ENCODE data around the gene ARHGAP23.

DNA sequence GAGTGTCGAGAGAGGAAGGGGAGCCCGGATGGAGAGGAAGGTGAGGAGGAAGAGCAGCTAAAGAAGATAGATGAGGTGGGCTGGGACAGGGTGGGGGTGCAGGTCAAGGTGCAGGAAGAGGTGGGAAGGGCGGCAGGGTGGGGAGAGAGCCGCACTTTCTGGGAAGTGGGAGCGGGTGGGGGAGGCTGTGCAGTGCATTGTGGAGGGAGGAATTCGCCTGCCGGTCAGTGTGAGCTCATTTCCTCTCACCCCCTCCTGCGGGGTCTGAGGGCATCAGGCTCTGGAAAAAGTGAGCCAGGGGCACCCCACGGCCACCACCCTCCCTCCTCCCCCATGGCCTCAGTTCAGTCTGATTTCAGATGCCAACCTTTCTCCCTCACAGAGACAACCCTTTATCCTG, 2.5 kb upstream of the ARHGAP23 start:
- TF ChIP-seq, protein P1, sequence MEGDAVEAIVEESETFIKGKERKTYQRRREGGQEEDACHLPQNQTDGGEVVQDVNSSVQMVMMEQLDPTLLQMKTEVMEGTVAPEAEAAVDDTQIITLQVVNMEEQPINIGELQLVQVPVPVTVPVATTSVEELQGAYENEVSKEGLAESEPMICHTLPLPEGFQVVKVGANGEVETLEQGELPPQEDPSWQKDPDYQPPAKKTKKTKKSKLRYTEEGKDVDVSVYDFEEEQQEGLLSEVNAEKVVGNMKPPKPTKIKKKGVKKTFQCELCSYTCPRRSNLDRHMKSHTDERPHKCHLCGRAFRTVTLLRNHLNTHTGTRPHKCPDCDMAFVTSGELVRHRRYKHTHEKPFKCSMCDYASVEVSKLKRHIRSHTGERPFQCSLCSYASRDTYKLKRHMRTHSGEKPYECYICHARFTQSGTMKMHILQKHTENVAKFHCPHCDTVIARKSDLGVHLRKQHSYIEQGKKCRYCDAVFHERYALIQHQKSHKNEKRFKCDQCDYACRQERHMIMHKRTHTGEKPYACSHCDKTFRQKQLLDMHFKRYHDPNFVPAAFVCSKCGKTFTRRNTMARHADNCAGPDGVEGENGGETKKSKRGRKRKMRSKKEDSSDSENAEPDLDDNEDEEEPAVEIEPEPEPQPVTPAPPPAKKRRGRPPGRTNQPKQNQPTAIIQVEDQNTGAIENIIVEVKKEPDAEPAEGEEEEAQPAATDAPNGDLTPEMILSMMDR (conservative IDR thresholded peaks at IDR 0.05; ENCODE audit: low read depth in 2 of 2) = no peak
- TF ChIP-seq EZH2phosphoT487 (IDR thresholded peaks at IDR 0.05; ENCODE audit: unreplicated experiment) (no peak), EZH2 (IDR thresholded peaks at IDR 0.05; ENCODE audit: low read depth, unreplicated experiment) (no peak), CREB1 (CRISPR knock-in tag; IDR thresholded peaks at IDR 0.05; ENCODE audit: low read depth) (no peak)
- TF ChIP-seq, protein P2, sequence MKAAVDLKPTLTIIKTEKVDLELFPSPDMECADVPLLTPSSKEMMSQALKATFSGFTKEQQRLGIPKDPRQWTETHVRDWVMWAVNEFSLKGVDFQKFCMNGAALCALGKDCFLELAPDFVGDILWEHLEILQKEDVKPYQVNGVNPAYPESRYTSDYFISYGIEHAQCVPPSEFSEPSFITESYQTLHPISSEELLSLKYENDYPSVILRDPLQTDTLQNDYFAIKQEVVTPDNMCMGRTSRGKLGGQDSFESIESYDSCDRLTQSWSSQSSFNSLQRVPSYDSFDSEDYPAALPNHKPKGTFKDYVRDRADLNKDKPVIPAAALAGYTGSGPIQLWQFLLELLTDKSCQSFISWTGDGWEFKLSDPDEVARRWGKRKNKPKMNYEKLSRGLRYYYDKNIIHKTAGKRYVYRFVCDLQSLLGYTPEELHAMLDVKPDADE (IDR thresholded peaks at IDR 0.05) = no peak

All from GM23338 (cell line).